G401 (cell line): Measurements from ENCODE around the gene AADACL3. TPM values are rescaled to one million over a fixed set of nuclear protein-coding genes. Genes with fewer than 3 reads are reported as not detected.

Source experiments
- DNase-seq: peaks from one replicate; pipeline ENCODE4 v3.0.0-alpha.2; 2015; ENCODE audit warnings: low spot score
- in situ Hi-C: cut with HindIII; loops from 2 replicates; pipeline ENCODE4 v1.10.0; 2016; ENCODE audit warnings: low sequenced_read_pairs, mixed read lengths
- total RNA-seq: library from RNA; depleted of rRNA; stranded (reverse); fragments of >200 nt; shearing (Covaris generic); gene quantifications from 2 replicates; pipeline ENCODE4 v1.2.3, GENCODE V29; 2014; rRNA removed

AADACL3 gene
- total RNA-seq, 1 experiment from 2014 or later = not detected

GRCh38 chr1:12760256-12760795, 44.4 kb downstream of the AADACL3 start:
- no peak for DNase-seq
- in situ Hi-C loops = no loop called here

GRCh38 chr1:12761781-12762180, 45.9 kb downstream of the AADACL3 start:
- in situ Hi-C loops = no loop called here
- DNase-seq = no peak

- no peak for DNase-seq
- in situ Hi-C loops = no loop called here
These were observed 46.9 kb downstream of the AADACL3 start for GRCh38 chr1:12762766-12763165.

- in situ Hi-C loops = no loop called here
- DNase-seq = no peak
These were observed 47.6 kb downstream of the AADACL3 start for GRCh38 chr1:12763479-12763878.

GRCh38 chr1:12764016-12764415, 48.1 kb downstream of the AADACL3 start:
- DNase-seq = no peak
- in situ Hi-C loops = no loop called here

- in situ Hi-C loops = no loop called here
These were observed 53.1 kb downstream of the AADACL3 start for GRCh38 chr1:12769031-12769430.

GRCh38 chr1:12769976-12770505, 54.1 kb downstream of the AADACL3 start:
- DNase-seq = no peak
- in situ Hi-C loops = no loop called here

More at GRCh38 chr1:12769031-12769430, 53.1 kb downstream of the AADACL3 start:
- no peak for DNase-seq

- in situ Hi-C loops = no loop called here
- DNase-seq = no peak
These were observed 54.7 kb downstream of the AADACL3 start for GRCh38 chr1:12770620-12771019.

GRCh38 chr1:12771186-12771585, 55.3 kb downstream of the AADACL3 start:
- in situ Hi-C loops = no loop called here

GRCh38 chr1:12772520-12772919, 56.6 kb downstream of the AADACL3 start:
- in situ Hi-C loops = no loop called here
- no peak for DNase-seq

More at GRCh38 chr1:12771186-12771585, 55.3 kb downstream of the AADACL3 start:
- DNase-seq = no peak

- no peak for DNase-seq
- in situ Hi-C loops = no loop called here
These were observed 57.5 kb downstream of the AADACL3 start, which contains the start of gene PRAMEF12 for GRCh38 chr1:12773438-12773837. TSS of gene PRAMEF12 (plus strand) at chr1:12773738. CDS start at chr1:12774868, 1,130 bp downstream.

GRCh38 chr1:12774801-12775345, 59.0 kb downstream of the AADACL3 start:
- no peak for DNase-seq
- in situ Hi-C loops = no loop called here

GRCh38 chr1:12775443-12775842, 59.5 kb downstream of the AADACL3 start:
- in situ Hi-C loops = no loop called here
- DNase-seq = no peak

GRCh38 chr1:12776801-12777557, 61.1 kb downstream of the AADACL3 start:
- in situ Hi-C loops = no loop called here
- DNase-seq = no peak

Other genes with a start within 250 kb of the AADACL3 start
- 9.1 and 13.5 TPM in 2 replicates for gene DHRS3, start 97.9 kb upstream of the AADACL3 start, total RNA-seq
- not detected in 2 replicates for gene AADACL4, start 72.0 kb upstream of the AADACL3 start, total RNA-seq
- not detected in 2 replicates for gene CFAP107, start 30.1 kb downstream of the AADACL3 start, total RNA-seq
- 2.6 TPM in 1 of 2 replicates, not detected in the other for gene PRAMEF12, start 57.6 kb downstream of the AADACL3 start, total RNA-seq
- 0.24 TPM in 1 of 2 replicates, not detected in the other for gene PRAMEF1, start 75.3 kb downstream of the AADACL3 start, total RNA-seq
- gene PRAMEF11, start 115.3 kb downstream of the AADACL3 start, total RNA-seq = not detected in 2 replicates
- not detected in 2 replicates for gene HNRNPCL1, start 132.6 kb downstream of the AADACL3 start, total RNA-seq
- gene PRAMEF2, start 141.0 kb downstream of the AADACL3 start, total RNA-seq = not detected in 2 replicates
- gene PRAMEF4, start 170.1 kb downstream of the AADACL3 start, total RNA-seq = not detected in 2 replicates
- gene PRAMEF10, start 182.2 kb downstream of the AADACL3 start, total RNA-seq = not detected in 2 replicates
- gene PRAMEF7, start 200.5 kb downstream of the AADACL3 start, total RNA-seq = not detected in 2 replicates
- 0.34 TPM in 1 of 2 replicates, not detected in the other for gene PRAMEF6, start 231.5 kb downstream of the AADACL3 start, total RNA-seq